Peyer's patch (tissue), 4 donors: Measurements from ENCODE around the gene SPRING1.

Experiments used
- CTCF ChIP-seq, 6 experiments: fragments of 450-650 bp in 4 of 6; fragments of 200-600 bp in 2 of 6; sonication (generic) in 1 of 6; IDR thresholded peaks; one replicate each; pipeline ENCODE4 v1.5.1; 2017 to 2019; ENCODE audit warnings: antibody characterized with exemption in 6 of 6, mild to moderate bottlenecking in 3 of 6, moderate library complexity in 1 of 6
- POLR2A ChIP-seq, 2 donors: fragments of 450-650 bp; IDR thresholded peaks; one replicate each; pipeline ENCODE4 v1.5.1; 2017; ENCODE audit warnings: antibody characterized with exemption in 2 of 2, mild to moderate bottlenecking in 2 of 2, moderate library complexity in 2 of 2

- no peak for TF ChIP-seq CTCF (IDR thresholded peaks at IDR 0.05)
- TF ChIP-seq POLR2A (IDR thresholded peaks at IDR 0.05), result no peak
Measured at GRCh38 chr12:116779597-116779996, 41.7 kb upstream of the SPRING1 start.
